ENCODE results near the gene ZMIZ1.

- TF ChIP-seq CTCF (conservative IDR thresholded peaks at IDR 0.05) (no peak), ZFX (IDR thresholded peaks at IDR 0.05) (no peak)
Measured at GRCh38 chr10:79321951-79322350, 253.2 kb downstream of the ZMIZ1 start.
